H1 (cell line): Measurements from ENCODE around the gene KCNIP3. TPM values are rescaled to one million over a fixed set of nuclear protein-coding genes. Genes with fewer than 3 reads are reported as not detected.

ENCODE experiments used
- CTCF ChIA-PET: fragments of 300-600 bp; sonication (Branson Sonifier 250); formaldehyde crosslinking; loops from one replicate; lab custom pipeline; 2021; ENCODE audit not compliant: partially characterized antibody; lab: Charles Lee
- POLR2A ChIA-PET: fragments of 300-600 bp; sonication (Branson Sonifier 250); formaldehyde crosslinking; loops from one replicate; lab custom pipeline; 2021; ENCODE audit warnings: inconsistent platforms; ENCODE audit not compliant: partially characterized antibody; lab: Charles Lee
- DNase-seq, 2 experiments: peaks; one replicate each; pipeline versions ENCODE4 v3.0.0 to v3.0.0-alpha.2; 2010 to 2022; ENCODE audit warnings: low spot score in 2 of 2, low read depth in 1 of 2, mixed read lengths in 1 of 2
- FAIRE-seq: peaks from 2 replicates; lab custom pipeline; 2011; peaks lifted over from hg19 to GRCh38; lab: Jason Lieb, UNC
- H2AFZ ChIP-seq: 2 replicates; pipeline ENCODE4 v1.8.1; 2012; ENCODE audit warnings: low read length, inconsistent platforms
- H2AK5ac ChIP-seq: 2 replicates; pipeline ENCODE4 v1.6.1; 2013; ENCODE audit warnings: low read depth, low read length
- H2BK120ac ChIP-seq: replicated peaks from 2 replicates; pipeline ENCODE3; 2013; ENCODE audit warnings: low read depth, low read length, inconsistent platforms
- H2BK12ac ChIP-seq: 2 replicates; pipeline ENCODE4 v1.6.1; 2013; ENCODE audit warnings: low read depth, low read length
- H2BK15ac ChIP-seq: 2 replicates; pipeline ENCODE4 v1.6.1; 2013; ENCODE audit warnings: low read length
- H2BK20ac ChIP-seq: 2 replicates; pipeline ENCODE4 v1.6.1; 2013; ENCODE audit warnings: low read length
- H2BK5ac ChIP-seq: 2 replicates; pipeline ENCODE4 v1.6.1; 2013; ENCODE audit warnings: low read depth, low read length
- H3K14ac ChIP-seq: 2 replicates; pipeline ENCODE4 v1.6.1; 2013; ENCODE audit warnings: inconsistent platforms; ENCODE audit not compliant: insufficient read length
- H3K18ac ChIP-seq: 2 replicates; pipeline ENCODE4 v1.6.1; 2013; ENCODE audit warnings: low read length; ENCODE audit errors: extremely low read depth
- H3K23ac ChIP-seq: 2 replicates; pipeline ENCODE4 v1.6.1; 2013; ENCODE audit warnings: inconsistent platforms; ENCODE audit not compliant: insufficient read length
- H3K23me2 ChIP-seq: 2 replicates; pipeline ENCODE4 v1.6.1; 2013; ENCODE audit warnings: low read depth, low read length
- H3K27ac ChIP-seq: 2 replicates; pipeline ENCODE4 v1.6.1; 2011; ENCODE audit warnings: low read depth, low read length, inconsistent platforms
- H3K27me3 ChIP-seq, 4 experiments: replicated peaks in 1 of 4; 1 replicate in 1 of 4; 2 replicates in 3 of 4; pipeline versions ENCODE4 v1.6.1 to v1.8.1; 2011 to 2013; ENCODE audit warnings: low read length in 3 of 4, mild to moderate bottlenecking in 3 of 4, inconsistent platforms in 2 of 4, mixed read lengths in 2 of 4, moderate library complexity in 1 of 4; ENCODE audit not compliant: control insufficient read depth in 3 of 4, insufficient read depth in 3 of 4; ENCODE audit errors: extremely low read depth in 1 of 4
- H3K36me3 ChIP-seq, 4 experiments: 2 replicates each; pipeline versions ENCODE4 v1.6.1 to v1.8.1; 2011 to 2013; ENCODE audit warnings: mild to moderate bottlenecking in 4 of 4, low read length in 3 of 4, moderate library complexity in 2 of 4, control low read depth in 1 of 4, inconsistent platforms in 1 of 4; ENCODE audit not compliant: insufficient read depth in 4 of 4, control insufficient read depth in 2 of 4
- H3K4ac ChIP-seq: replicated peaks from 2 replicates; pipeline ENCODE3; 2013; ENCODE audit warnings: low read length, low read depth, mixed read lengths, inconsistent platforms; ENCODE audit not compliant: insufficient read length
- H3K4me1 ChIP-seq, 4 experiments: replicated peaks in 1 of 4; 1 replicate in 1 of 4; 2 replicates in 3 of 4; pipeline versions ENCODE4 v1.6.1 to v1.8.1; 2011 to 2013; ENCODE audit warnings: low read length in 3 of 4, inconsistent platforms in 2 of 4, mixed read lengths in 1 of 4; ENCODE audit not compliant: insufficient read depth in 4 of 4, control insufficient read depth in 3 of 4
- H3K4me2 ChIP-seq, 2 experiments: 2 replicates each; pipeline versions ENCODE4 v1.6.1 to v1.8.1; 2011 to 2013; ENCODE audit warnings: low read depth in 2 of 2, low read length in 2 of 2, control low read depth in 1 of 2, inconsistent platforms in 1 of 2, mild to moderate bottlenecking in 1 of 2; ENCODE audit not compliant: insufficient read depth in 1 of 2
- H3K4me3 ChIP-seq, 4 experiments: fragments of 200-600, 300-600 bp in 1 of 4; sonication (generic), shearing (Covaris generic), sonication (Bioruptor Twin) in 1 of 4; 2 replicates each; pipeline versions ENCODE4 v1.5.1 to v1.8.1; 2011 to 2016; ENCODE audit warnings: low read length in 4 of 4, low read depth in 3 of 4, control low read depth in 2 of 4, inconsistent platforms in 2 of 4, mild to moderate bottlenecking in 2 of 4, mixed read lengths in 1 of 4, moderate library complexity in 1 of 4; ENCODE audit not compliant: insufficient read depth in 2 of 4; ENCODE audit errors: extremely low read depth in 1 of 4
- H3K56ac ChIP-seq: replicated peaks from 2 replicates; pipeline ENCODE3; 2013; ENCODE audit warnings: low read depth, mild to moderate bottlenecking, mixed read lengths, low read length, inconsistent platforms; ENCODE audit not compliant: insufficient read length
- H3K79me1 ChIP-seq: 2 replicates; pipeline ENCODE4 v1.6.1; 2013; ENCODE audit warnings: low read depth, low read length, control low read depth
- H3K79me2 ChIP-seq, 2 experiments: 2 replicates each; pipeline versions ENCODE4 v1.6.1 to v1.8.1; 2012 to 2013; ENCODE audit warnings: low read length in 2 of 2, mild to moderate bottlenecking in 2 of 2, inconsistent platforms in 1 of 2; ENCODE audit not compliant: insufficient read depth in 2 of 2, control insufficient read depth in 1 of 2
- H3K9ac ChIP-seq, 4 experiments: replicated peaks in 1 of 4; 1 replicate in 1 of 4; 2 replicates in 3 of 4; pipeline versions ENCODE4 v1.6.1 to v1.8.1; 2011 to 2013; ENCODE audit warnings: low read depth in 3 of 4, low read length in 3 of 4, control low read depth in 2 of 4, mild to moderate bottlenecking in 2 of 4, moderate library complexity in 2 of 4, inconsistent platforms in 1 of 4; ENCODE audit errors: extremely low read depth in 1 of 4
- H3K9me3 ChIP-seq, 2 experiments: 2 replicates each; pipeline versions ENCODE4 v1.6.1 to v1.8.1; 2012 to 2013; ENCODE audit warnings: mild to moderate bottlenecking in 2 of 2, moderate library complexity in 2 of 2, control low read depth in 1 of 2, inconsistent platforms in 1 of 2, low read depth in 1 of 2, low read length in 1 of 2, mixed read lengths in 1 of 2; ENCODE audit not compliant: insufficient read depth in 2 of 2
- H4K20me1 ChIP-seq, 2 experiments: replicated peaks in 1 of 2; 2 replicates each; pipeline versions ENCODE3 to v1.8.1; 2011 to 2013; ENCODE audit warnings: inconsistent platforms in 2 of 2, low read length in 2 of 2, mild to moderate bottlenecking in 1 of 2; ENCODE audit not compliant: insufficient read depth in 2 of 2, control insufficient read depth in 1 of 2
- H4K5ac ChIP-seq: 2 replicates; pipeline ENCODE4 v1.6.1; 2013; ENCODE audit warnings: low read length, low read depth, mixed read lengths, inconsistent platforms; ENCODE audit not compliant: insufficient read length
- H4K8ac ChIP-seq: 2 replicates; pipeline ENCODE4 v1.8.0; 2013; ENCODE audit warnings: mild to moderate bottlenecking, moderate library complexity, low read length, inconsistent platforms; ENCODE audit not compliant: insufficient read depth; ENCODE audit errors: extremely low read depth
- H4K91ac ChIP-seq: replicated peaks from 2 replicates; pipeline ENCODE3; 2013; ENCODE audit warnings: low read length, mixed read lengths, inconsistent platforms; ENCODE audit not compliant: insufficient read length
- CBX5 ChIP-seq: fragments of 300-800, 300-1000 bp; sonication (generic); IDR thresholded peaks from 2 replicates; pipeline ENCODE4 v1.7.1; 2016; ENCODE audit warnings: antibody characterized with exemption, low read length, low read depth
- KDM1A ChIP-seq: fragments of 200-600, 300-600 bp; sonication (generic); IDR thresholded peaks from 2 replicates; pipeline ENCODE4 v1.7.1; 2016; ENCODE audit warnings: mild to moderate bottlenecking, low read length, borderline replicate concordance
- NANOG ChIP-seq: IDR thresholded peaks from 2 replicates; pipeline ENCODE4 v1.6.1; 2011; ENCODE audit warnings: low read length, low read depth, mild to moderate bottlenecking, inconsistent platforms; ENCODE audit not compliant: insufficient read depth, poor library complexity, severe bottlenecking
- NRF1 ChIP-seq: IDR thresholded peaks from 2 replicates; pipeline ENCODE4 v1.6.1; 2011; ENCODE audit warnings: mild to moderate bottlenecking, low read depth, low read length, improper control_type of control experiment
- SRF ChIP-seq: IDR thresholded peaks from 2 replicates; pipeline ENCODE4 v1.6.1; 2011; ENCODE audit warnings: mild to moderate bottlenecking, low read depth, low read length, moderate library complexity
- WGBS, 2 experiments: shearing (Covaris generic) in 1 of 2; methylation state at CpG; one replicate each; pipeline versions ENCODE4 v1.1.6 to v1.1.7; 2013 to 2015; ENCODE audit warnings: low lambda C conversion rate in 2 of 2, mixed read lengths in 2 of 2, inconsistent platforms in 1 of 2, low coverage in 1 of 2, missing lambda C conversion rate in 1 of 2; ENCODE audit not compliant: insufficient replicate concordance in 2 of 2, insufficient coverage in 1 of 2, insufficient read length in 1 of 2; ENCODE audit errors: extremely low coverage in 1 of 2, missing lambda C conversion rate in 1 of 2; 5-methylcytosine and 5-hydroxymethylcytosine counted together
- polyA plus RNA-seq, 7 experiments: library from polyadenylated mRNA; depleted of rRNA in 3 of 7; stranded (reverse) in 5 of 7; unstranded in 2 of 7; fragments of >200 nt in 5 of 7; fragments of 200-250 nt in 2 of 7; gene quantifications; 1 replicate in 5 of 7; 2 replicates in 1 of 7; 4 replicates in 1 of 7; pipeline versions ENCODE4 v1.2.1 to v1.2.3, GENCODE V29; 2011 to 2013; ENCODE audit warnings: missing spikeins in 2 of 7, mixed read lengths in 2 of 7
- total RNA-seq: library from RNA; stranded (reverse); fragmentation: NEBNext Ultra II Directional; extraction: Animal tissue kit (Norgen Biotek cat#: 25700); gene quantifications from 2 replicates; pipeline ENCODE4 v1.2.1, GENCODE V29; 2021

KCNIP3 gene
- total and polyA plus RNA-seq, 2 of the 8 experiments (the other 6 are each of a cell fraction or from before 2014, with no cell fraction given) = 0.33 to 1.9 TPM

DNA sequence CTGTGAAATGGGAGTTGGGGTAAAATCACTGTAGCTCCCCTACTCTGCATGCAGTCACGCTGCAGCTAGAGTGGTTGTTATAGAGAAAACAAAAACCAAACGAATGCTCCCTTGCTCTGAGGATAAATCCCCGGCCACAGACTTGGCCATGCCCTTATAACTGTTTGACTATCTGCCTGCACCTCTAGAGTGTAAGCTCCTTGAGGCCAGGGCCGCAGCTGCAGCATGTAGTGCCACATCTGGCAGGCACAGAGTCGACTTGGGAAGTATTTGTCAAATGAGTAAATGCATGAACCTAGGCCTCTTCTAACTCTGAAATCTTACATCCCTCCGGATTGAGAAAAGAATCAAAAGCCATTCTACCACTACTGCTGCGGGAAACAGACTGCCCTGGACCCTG is 35.9 kb downstream of the KCNIP3 start:
- Histone ChIP-seq H2BK120ac (no peak overlapping the region), H3K4ac (no peak overlapping the region), H3K9me3 (peaks cover 77 to 94% of the 10 kb centered on the region in 2 experiments), H4K8ac (no peak overlapping the region), H2AFZ (no peak overlapping the region), H3K79me2 (no peaks in the 10 kb centered on the region)
- DNase-seq = no peak
- POLR2A ChIA-PET = no interaction called here
- no peak for TF ChIP-seq NRF1
- no peak for TF ChIP-seq NANOG
- no peak for TF ChIP-seq KDM1A
- TF ChIP-seq CBX5 = no peak
- TF ChIP-seq SRF = no peak
- TF ChIP-seq, all 59 proteins: peak for 0
- H2AK5ac ChIP-seq = no peak overlapping the region
- H3K36me3 ChIP-seq = no peaks in the 10 kb centered on the region; a peak in 1 of 8 replicates
- no peaks in the 10 kb centered on the region for H3K27me3 ChIP-seq
- no peaks in the 10 kb centered on the region for H3K79me1 ChIP-seq
- H3K14ac ChIP-seq = no peak overlapping the region
- WGBS, 2 experiments = 71% methylated on average over 7 of the region's 7 CpGs; no CpG with 5 or more reads in 1 of the 2 experiments
- H3K23ac ChIP-seq = no peak overlapping the region
- no peak overlapping the region for H4K91ac ChIP-seq
- H3K4me1 ChIP-seq = no peaks in the 10 kb centered on the region; a peak in 1 of 7 replicates
- H4K20me1 ChIP-seq = no peaks in the 10 kb centered on the region
- no peak overlapping the region for H2BK5ac ChIP-seq
- no peak overlapping the region for H3K27ac ChIP-seq
- no peak overlapping the region for H2BK20ac ChIP-seq
- H4K5ac ChIP-seq = no peak overlapping the region
- H3K9ac ChIP-seq = no peak overlapping the region
- no peak overlapping the region for H3K4me2 ChIP-seq
- no peak for FAIRE-seq
- CTCF ChIA-PET = no interaction called here
- H3K4me3 ChIP-seq = no peak overlapping the region
- H3K56ac ChIP-seq = no peak overlapping the region
- no peak overlapping the region for H3K18ac ChIP-seq
- no peak overlapping the region for H2BK15ac ChIP-seq
- no peaks in the 10 kb centered on the region for H3K23me2 ChIP-seq
- no peak overlapping the region for H2BK12ac ChIP-seq
